Suprapubic skin (tissue), 4 donors: ENCODE measurements around the gene ZNF536. TPM values are rescaled to one million over a fixed set of nuclear protein-coding genes. Genes with fewer than 3 reads are reported as not detected.

Experiments
- DNase-seq, 2 donors: peaks; one replicate each; pipeline ENCODE4 v3.0.0-alpha.2; 2019; ENCODE audit warnings: low spot score in 2 of 2
- H3K27ac ChIP-seq: fragments of 200-600 bp; sonication (generic); one replicate; pipeline ENCODE4 v1.5.1; 2019
- H3K27me3 ChIP-seq: fragments of 200-600 bp; sonication (generic); one replicate; pipeline ENCODE4 v1.5.1; 2019
- H3K36me3 ChIP-seq: fragments of 200-600 bp; sonication (generic); one replicate; pipeline ENCODE4 v1.5.1; 2019
- H3K4me1 ChIP-seq: fragments of 200-600 bp; sonication (generic); one replicate; pipeline ENCODE4 v1.5.1; 2019
- H3K4me3 ChIP-seq: fragments of 200-600 bp; sonication (generic); one replicate; pipeline ENCODE4 v1.5.1; 2019; ENCODE audit warnings: mild to moderate bottlenecking
- H3K9me3 ChIP-seq: fragments of 200-600 bp; sonication (generic); one replicate; pipeline ENCODE4 v1.5.1; 2019
- EP300 ChIP-seq: sonication (generic); formaldehyde crosslinking; IDR thresholded peaks from one replicate; pipeline ENCODE4 v1.6.1; 2017; ENCODE audit warnings: antibody characterized with exemption
- POLR2A ChIP-seq, 2 donors: fragments of 450-650 bp; IDR thresholded peaks; one replicate each; pipeline ENCODE4 v1.6.1; 2017; ENCODE audit warnings: antibody characterized with exemption in 2 of 2, mild to moderate bottlenecking in 2 of 2, moderate library complexity in 2 of 2
- POLR2AphosphoS5 ChIP-seq, 3 donors: sonication (generic); formaldehyde crosslinking; IDR thresholded peaks; one replicate each; pipeline ENCODE4 v1.6.1; 2017; ENCODE audit warnings: antibody characterized with exemption in 3 of 3
- WGBS: methylation state at CpG from one replicate; pipeline ENCODE4 v1.1.5; 2018; 5-methylcytosine and 5-hydroxymethylcytosine counted together
- total RNA-seq, 4 donors: library from RNA; depleted of rRNA; stranded (reverse); fragments of >200 nt; gene quantifications; one replicate each; pipeline ENCODE4 v1.1.0, GENCODE V29; 2016
- TF ChIP-seq, protein P1 (sequence below), 2 donors: fragments of 200-600 bp in 1 of 2; fragments of 450-650 bp in 1 of 2; sonication (generic) in 1 of 2; IDR thresholded peaks; one replicate each; pipeline ENCODE4 v1.5.1; 2016 to 2019; ENCODE audit warnings: antibody characterized with exemption in 2 of 2, mild to moderate bottlenecking in 1 of 2, moderate library complexity in 1 of 2

The ZNF536 gene
- total RNA-seq, 4 donors from 2014 or later = 0.10 to 1.5 (median 0.51) TPM

GRCh38 chr19:30545752-30546151, 173.6 kb downstream of the ZNF536 start:
- no peaks in the 10 kb centered on the region for H3K36me3 ChIP-seq
- H3K4me3 ChIP-seq = no peak overlapping the region
- no peaks in the 10 kb centered on the region for H3K4me1 ChIP-seq
- 84% methylated on average over 6 of the region's 7 CpGs for WGBS
- TF ChIP-seq POLR2A (IDR thresholded peaks at IDR 0.05) (no peak), EP300 (no peak), POLR2AphosphoS5 (IDR thresholded peaks at IDR 0.05) (no peak)
- TF ChIP-seq, protein P1, sequence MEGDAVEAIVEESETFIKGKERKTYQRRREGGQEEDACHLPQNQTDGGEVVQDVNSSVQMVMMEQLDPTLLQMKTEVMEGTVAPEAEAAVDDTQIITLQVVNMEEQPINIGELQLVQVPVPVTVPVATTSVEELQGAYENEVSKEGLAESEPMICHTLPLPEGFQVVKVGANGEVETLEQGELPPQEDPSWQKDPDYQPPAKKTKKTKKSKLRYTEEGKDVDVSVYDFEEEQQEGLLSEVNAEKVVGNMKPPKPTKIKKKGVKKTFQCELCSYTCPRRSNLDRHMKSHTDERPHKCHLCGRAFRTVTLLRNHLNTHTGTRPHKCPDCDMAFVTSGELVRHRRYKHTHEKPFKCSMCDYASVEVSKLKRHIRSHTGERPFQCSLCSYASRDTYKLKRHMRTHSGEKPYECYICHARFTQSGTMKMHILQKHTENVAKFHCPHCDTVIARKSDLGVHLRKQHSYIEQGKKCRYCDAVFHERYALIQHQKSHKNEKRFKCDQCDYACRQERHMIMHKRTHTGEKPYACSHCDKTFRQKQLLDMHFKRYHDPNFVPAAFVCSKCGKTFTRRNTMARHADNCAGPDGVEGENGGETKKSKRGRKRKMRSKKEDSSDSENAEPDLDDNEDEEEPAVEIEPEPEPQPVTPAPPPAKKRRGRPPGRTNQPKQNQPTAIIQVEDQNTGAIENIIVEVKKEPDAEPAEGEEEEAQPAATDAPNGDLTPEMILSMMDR (IDR thresholded peaks at IDR 0.05) = no peak
- no peak for DNase-seq
- H3K27me3 ChIP-seq = peaks cover 2% of the 10 kb centered on the region
- H3K27ac ChIP-seq = no peak overlapping the region
- no peaks in the 10 kb centered on the region for H3K9me3 ChIP-seq

- H3K27ac ChIP-seq = no peak overlapping the region
- no peaks in the 10 kb centered on the region for H3K36me3 ChIP-seq
- H3K4me1 ChIP-seq = no peaks in the 10 kb centered on the region
- 81% methylated on average over 6 of the region's 6 CpGs for WGBS
- no peaks in the 10 kb centered on the region for H3K27me3 ChIP-seq
- no peak for DNase-seq
- TF ChIP-seq EP300 (no peak), POLR2AphosphoS5 (IDR thresholded peaks at IDR 0.05) (no peak), POLR2A (IDR thresholded peaks at IDR 0.05) (no peak)
- TF ChIP-seq, protein P1 (IDR thresholded peaks at IDR 0.05) = no peak
- no peak overlapping the region for H3K4me3 ChIP-seq
- no peaks in the 10 kb centered on the region for H3K9me3 ChIP-seq
Measured at GRCh38 chr19:30546332-30546731, 174.1 kb downstream of the ZNF536 start.

- Histone ChIP-seq H3K36me3 (no peaks in the 10 kb centered on the region), H3K27me3 (no peaks in the 10 kb centered on the region), H3K27ac (no peak overlapping the region), H3K4me1 (no peaks in the 10 kb centered on the region), H3K9me3 (no peaks in the 10 kb centered on the region), H3K4me3 (no peak overlapping the region)
- WGBS = 47% methylated on average over 2 of the region's 2 CpGs
- no peak for DNase-seq
- TF ChIP-seq POLR2AphosphoS5 (IDR thresholded peaks at IDR 0.05) (no peak), EP300 (no peak)
Measured at GRCh38 chr19:30547246-30547645, 175.1 kb downstream of the ZNF536 start.

DNA sequence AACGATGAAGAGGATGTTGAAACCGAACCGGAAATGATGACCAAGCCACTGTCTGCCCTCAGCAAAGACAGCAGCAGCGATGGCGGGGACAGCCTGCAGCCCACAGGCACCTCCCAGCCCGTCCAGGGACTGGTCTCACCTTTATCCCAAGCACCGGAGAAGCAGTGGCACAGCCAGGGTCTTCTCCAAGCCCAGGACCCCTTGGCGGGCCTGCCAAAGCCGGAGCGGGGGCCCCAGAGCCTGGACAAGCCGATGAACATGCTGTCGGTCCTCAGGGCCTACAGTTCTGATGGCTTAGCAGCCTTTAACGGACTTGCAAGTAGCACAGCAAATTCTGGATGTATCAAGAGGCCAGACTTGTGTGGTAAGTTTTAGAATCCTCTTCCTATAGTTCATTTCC, 177.0 kb downstream of the ZNF536 start:
- no peak overlapping the region for H3K4me3 ChIP-seq
- TF ChIP-seq, protein P1 (IDR thresholded peaks at IDR 0.05) = no peak
- TF ChIP-seq POLR2AphosphoS5 (IDR thresholded peaks at IDR 0.05) (no peak), POLR2A (IDR thresholded peaks at IDR 0.05) (no peak), EP300 (no peak)
- no peak overlapping the region for H3K27ac ChIP-seq
- H3K27me3 ChIP-seq = no peaks in the 10 kb centered on the region
- no peaks in the 10 kb centered on the region for H3K4me1 ChIP-seq
- H3K9me3 ChIP-seq = no peaks in the 10 kb centered on the region
- DNase-seq = no peak
- H3K36me3 ChIP-seq = no peaks in the 10 kb centered on the region
- 88% methylated on average over 13 of the region's 13 CpGs for WGBS

DNA sequence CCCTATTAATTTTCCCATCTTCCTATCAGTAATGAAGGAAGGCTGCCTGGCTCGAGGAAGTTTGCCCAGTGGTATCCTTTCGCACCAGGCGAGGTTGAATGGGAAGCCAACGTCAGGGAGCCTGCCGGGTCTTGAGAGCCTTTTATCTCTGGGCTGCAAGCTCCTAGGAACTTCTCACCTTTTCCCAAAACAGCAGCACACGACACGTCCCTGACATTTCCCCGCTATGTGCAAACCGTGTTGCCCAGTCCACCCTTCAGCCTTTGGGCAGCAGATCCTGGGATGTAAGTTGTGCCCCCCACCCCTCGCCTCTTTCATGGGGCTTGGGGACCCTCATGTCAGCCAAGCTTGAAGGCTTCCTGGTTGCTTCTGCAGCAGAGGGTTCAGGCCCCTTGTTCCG, 179.1 kb downstream of the ZNF536 start:
- TF ChIP-seq POLR2AphosphoS5 (IDR thresholded peaks at IDR 0.05) = no peak
- TF ChIP-seq, protein P1 (IDR thresholded peaks at IDR 0.05) = no peak
- Histone ChIP-seq H3K4me1 (no peaks in the 10 kb centered on the region), H3K4me3 (no peak overlapping the region), H3K27ac (no peak overlapping the region), H3K9me3 (no peaks in the 10 kb centered on the region), H3K36me3 (no peaks in the 10 kb centered on the region), H3K27me3 (peaks cover 3% of the 10 kb centered on the region)
- no peak for DNase-seq
- WGBS = 74% methylated on average over 11 of the region's 11 CpGs

DNA sequence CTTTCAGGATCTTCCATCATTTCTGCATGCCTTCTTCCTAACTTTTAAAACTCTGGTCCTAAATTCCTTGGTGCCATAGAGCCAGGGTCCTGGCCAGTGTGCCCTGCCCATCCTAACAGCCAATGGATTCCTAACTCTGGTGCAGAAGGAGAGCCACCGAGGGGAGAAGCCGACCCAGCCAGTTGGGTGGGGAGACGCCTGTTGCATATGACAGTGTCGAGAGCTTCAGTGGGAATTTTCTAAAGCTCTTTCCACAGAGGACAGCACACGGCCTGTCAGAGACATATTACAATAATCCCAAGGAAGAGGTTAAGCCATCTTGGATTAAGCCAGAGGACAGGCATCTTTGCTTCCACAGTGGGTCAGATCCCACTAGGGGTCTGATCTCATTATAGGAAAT, 180.4 kb downstream of the ZNF536 start:
- Histone ChIP-seq H3K36me3 (no peaks in the 10 kb centered on the region), H3K27ac (no peak overlapping the region), H3K4me3 (no peak overlapping the region), H3K9me3 (no peaks in the 10 kb centered on the region), H3K27me3 (peaks cover 6% of the 10 kb centered on the region), H3K4me1 (no peaks in the 10 kb centered on the region)
- WGBS = 94% methylated on average over 5 of the region's 5 CpGs
- DNase-seq = no peak
- TF ChIP-seq POLR2A (IDR thresholded peaks at IDR 0.05) (no peak), POLR2AphosphoS5 (IDR thresholded peaks at IDR 0.05) (no peak), EP300 (no peak)
- TF ChIP-seq, protein P1 (IDR thresholded peaks at IDR 0.05) = no peak
